Pancreas (tissue), 10 donors: ENCODE measurements around the gene PEX7. TPM values are rescaled to one million over a fixed set of nuclear protein-coding genes. Genes with fewer than 3 reads are reported as not detected.

Source experiments
- ATAC-seq, 4 donors: fragments of 200-7000 bp; cut with Tn5 transposase; one replicate each; pipeline versions ENCODE4 v1.8.0 to v1.9.1; 2020; ENCODE audit warnings: mild to moderate bottlenecking in 4 of 4, moderate library complexity in 4 of 4
- DNase-seq, 6 donors: peaks; one replicate each; pipeline ENCODE4 v3.0.0-alpha.2; 2020
- FAIRE-seq: peaks from 2 replicates; lab custom pipeline; 2012; peaks lifted over from hg19 to GRCh38; lab: Jason Lieb, UNC
- H3K27ac ChIP-seq, 4 donors: fragments of 200-600 bp; sonication (generic); 1 replicate in 3 of 4; 2 replicates in 1 of 4; pipeline versions ENCODE4 v1.5.0 to v1.8.0; 2020
- H3K27me3 ChIP-seq, 4 donors: fragments of 200-600 bp; one replicate each; pipeline ENCODE4 v1.8.0; 2021
- H3K36me3 ChIP-seq, 3 donors: fragments of 200-600 bp; sonication (generic) in 1 of 3; one replicate each; pipeline versions ENCODE4 v1.5.0 to v1.8.0; 2020 to 2021
- H3K4me1 ChIP-seq, 3 donors: fragments of 200-600 bp; one replicate each; pipeline ENCODE4 v1.8.0; 2021
- H3K4me3 ChIP-seq, 4 donors: fragments of 200-600 bp; sonication (generic) in 2 of 4; one replicate each; pipeline versions ENCODE4 v1.5.0 to v1.8.0; 2020 to 2021
- H3K9me3 ChIP-seq, 4 donors: fragments of 200-600 bp; one replicate each; pipeline ENCODE4 v1.8.0; 2021
- WGBS, 2 donors: extraction: QIAGEN DNeasy Blood & Tissue Kit; methylation state at CpG; one replicate each; pipeline ENCODE4 v1.1.7; 2013; 5-methylcytosine and 5-hydroxymethylcytosine counted together
- intact Hi-C, 3 donors: fragments of 100-400 bp; cut with DNase I; formaldehyde crosslinking; loops; one replicate each; pipeline versions ENCODE4 v1.11.1 to v1.14.2; 2022
- polyA plus RNA-seq, 2 donors: library from polyadenylated mRNA; stranded (reverse); fragments of 200-250 nt; gene quantifications; one replicate each; pipeline ENCODE4 v1.2.3, GENCODE V29; 2013
- total RNA-seq, 6 donors: library from RNA; stranded (reverse); fragmentation: NEBNext Ultra II Directional in 4 of 6; extraction: Animal tissue kit (Norgen Biotek cat#: 25700) in 4 of 6; gene quantifications; one replicate each; pipeline versions ENCODE4 v1.2.1 to v1.2.4, GENCODE V29; 2021 to 2023
- TF ChIP-seq, protein P1 (sequence below), 4 donors: fragments of 200-600 bp; sonication (generic) in 3 of 4; IDR thresholded peaks; one replicate each; pipeline versions ENCODE4 v1.5.0 to v1.8.0; 2021; ENCODE audit warnings: antibody characterized with exemption in 4 of 4
- donor health status: healthy with polysubstance abuse.
- donor health status: DM: no; HTN: no; CAD: no; lungs with moderate emphysema.
- donor health status: DM: no; HTN: no; CAD: no.
- donor health status: control.
- donor health status: control.
- donor health status: Bipolar disorder and iron deficiency.
- donor health status: DM: yes; HTN: yes; CAD: no.
- donor health status: DM: no; HTN: no; CAD: no.
- donor health status: DM: no; HTN: no; CAD: no.
- donor health status: DM: yes; HTN: yes; CAD: no.

Gene PEX7
- total and polyA plus RNA-seq, 8 donors, result 3.9 to 9.3 (median 6.8) TPM

DNA sequence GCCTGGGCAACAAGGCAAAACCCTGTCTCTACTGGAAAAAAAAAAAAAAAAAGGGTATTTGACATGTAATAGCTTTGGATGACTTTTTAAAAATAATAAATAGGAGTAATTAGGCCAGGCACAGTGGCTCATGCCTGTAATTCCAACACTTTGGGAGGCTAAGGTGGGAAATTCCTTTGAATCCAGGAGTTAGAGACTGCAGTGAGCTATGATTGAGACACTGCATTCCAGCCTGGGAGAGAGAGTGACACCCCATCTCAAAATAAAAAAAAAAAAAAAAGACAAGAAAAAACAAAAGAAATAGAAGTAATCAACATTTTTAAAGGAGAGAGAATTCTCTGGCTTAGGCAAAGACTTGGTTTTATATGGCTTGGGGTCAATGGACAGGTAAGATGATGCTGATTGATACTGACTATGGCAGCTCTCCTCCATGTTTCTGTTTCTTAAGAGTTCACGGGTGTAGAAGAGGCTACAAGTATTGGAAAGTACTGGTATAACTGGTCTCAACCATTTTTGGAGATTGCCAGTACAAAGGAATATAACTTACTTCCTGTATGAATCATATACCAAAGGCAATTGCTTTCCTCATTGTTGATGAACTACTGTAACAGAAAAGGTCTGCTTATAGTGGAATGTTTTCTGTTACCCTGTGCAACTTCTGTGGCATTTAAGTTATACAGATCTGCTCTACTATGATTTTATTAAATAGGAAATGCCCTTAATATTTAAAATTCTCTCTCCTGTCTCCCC is 40.2 kb upstream of the PEX7 start:
- no peak for FAIRE-seq
- no peaks in the 10 kb centered on the region for H3K9me3 ChIP-seq
- peaks cover 15 to 45% (median 39%) of the 10 kb centered on the region in 3 donors for H3K4me1 ChIP-seq
- TF ChIP-seq, protein P1, sequence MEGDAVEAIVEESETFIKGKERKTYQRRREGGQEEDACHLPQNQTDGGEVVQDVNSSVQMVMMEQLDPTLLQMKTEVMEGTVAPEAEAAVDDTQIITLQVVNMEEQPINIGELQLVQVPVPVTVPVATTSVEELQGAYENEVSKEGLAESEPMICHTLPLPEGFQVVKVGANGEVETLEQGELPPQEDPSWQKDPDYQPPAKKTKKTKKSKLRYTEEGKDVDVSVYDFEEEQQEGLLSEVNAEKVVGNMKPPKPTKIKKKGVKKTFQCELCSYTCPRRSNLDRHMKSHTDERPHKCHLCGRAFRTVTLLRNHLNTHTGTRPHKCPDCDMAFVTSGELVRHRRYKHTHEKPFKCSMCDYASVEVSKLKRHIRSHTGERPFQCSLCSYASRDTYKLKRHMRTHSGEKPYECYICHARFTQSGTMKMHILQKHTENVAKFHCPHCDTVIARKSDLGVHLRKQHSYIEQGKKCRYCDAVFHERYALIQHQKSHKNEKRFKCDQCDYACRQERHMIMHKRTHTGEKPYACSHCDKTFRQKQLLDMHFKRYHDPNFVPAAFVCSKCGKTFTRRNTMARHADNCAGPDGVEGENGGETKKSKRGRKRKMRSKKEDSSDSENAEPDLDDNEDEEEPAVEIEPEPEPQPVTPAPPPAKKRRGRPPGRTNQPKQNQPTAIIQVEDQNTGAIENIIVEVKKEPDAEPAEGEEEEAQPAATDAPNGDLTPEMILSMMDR (IDR thresholded peaks at IDR 0.05), result no peak
- no peaks in the 10 kb centered on the region for H3K27me3 ChIP-seq
- H3K27ac ChIP-seq, result peak overlapping the region in 1 of 4 donors; percentile 20
- peak in 3 of 4 donors; percentile 10 to 49 (median 12) for ATAC-seq
- no peaks in the 10 kb centered on the region for H3K36me3 ChIP-seq
- no peak overlapping the region for H3K4me3 ChIP-seq
- intact Hi-C loops, result no loop called here
- no peak for DNase-seq
- 69 to 96% methylated on average over 1 of the region's 1 CpG for WGBS, 2 donors

DNA sequence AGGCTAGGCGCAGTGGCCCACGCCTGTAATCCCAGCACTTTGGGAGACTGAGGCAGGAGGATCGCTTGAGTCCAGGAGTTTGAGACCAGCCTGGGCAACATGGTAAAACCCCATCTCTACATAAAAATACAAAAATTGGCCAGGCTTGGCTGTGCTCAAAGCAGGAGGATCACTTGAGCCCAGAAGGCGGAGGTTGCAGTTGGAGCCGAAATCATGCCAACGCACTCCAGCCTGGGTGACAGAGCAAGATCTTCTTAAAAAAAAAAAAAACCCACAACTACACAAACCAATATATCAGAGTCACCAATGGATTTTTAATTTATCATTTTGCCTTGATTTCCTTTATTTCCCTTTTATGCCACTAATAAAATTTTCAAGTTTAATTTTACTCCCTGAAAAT is 39.4 kb upstream of the PEX7 start:
- ATAC-seq (no peak), FAIRE-seq (no peak), DNase-seq (no peak)
- intact Hi-C loops, result no loop called here
- Histone ChIP-seq H3K27me3 (no peaks in the 10 kb centered on the region), H3K9me3 (no peaks in the 10 kb centered on the region), H3K36me3 (no peaks in the 10 kb centered on the region), H3K4me3 (no peak overlapping the region), H3K4me1 (peaks cover 18 to 51% (median 37%) of the 10 kb centered on the region in 3 donors), H3K27ac (peak overlapping the region in 1 of 4 donors; percentile 6)
- 93 to 99% methylated on average over 6 of the region's 6 CpGs for WGBS, 2 donors
- TF ChIP-seq, protein P1 (IDR thresholded peaks at IDR 0.05), result no peak

DNA sequence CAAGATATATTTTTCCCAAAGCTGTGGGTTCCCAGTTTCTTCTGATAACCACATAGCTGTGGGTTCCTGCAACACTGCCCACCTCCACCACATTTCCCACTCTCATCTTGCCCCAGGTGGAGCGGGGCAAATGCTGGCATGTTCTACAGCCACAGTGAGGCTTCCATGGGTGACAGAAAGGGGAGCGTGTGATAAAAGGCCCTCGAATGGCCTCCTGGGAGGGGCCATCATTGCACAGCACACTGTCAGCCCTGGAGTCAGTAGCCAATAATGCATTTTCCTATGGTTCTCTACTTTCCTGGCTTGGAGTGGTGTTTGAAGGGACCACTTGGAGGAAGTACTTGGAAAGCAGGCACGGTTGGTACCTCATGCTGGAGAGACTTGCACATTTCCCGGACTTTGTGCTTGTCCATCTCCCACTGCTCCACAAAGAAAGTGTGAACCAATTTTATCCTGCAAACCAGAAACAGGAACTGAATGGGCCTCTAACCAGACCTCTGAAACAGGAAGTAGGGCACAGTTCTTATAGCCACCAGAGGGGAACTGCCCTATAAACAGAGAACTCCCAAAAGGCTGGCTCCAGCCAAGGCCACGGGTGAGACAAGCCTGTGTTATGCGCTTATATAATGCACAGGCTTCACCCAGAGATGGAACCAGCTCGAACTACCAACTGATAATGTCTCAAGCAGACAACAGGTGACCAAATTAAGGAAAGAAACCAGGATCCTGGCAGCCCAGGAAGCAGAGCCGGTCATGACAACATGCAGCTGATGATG is 38.7 kb upstream of the PEX7 start:
- H3K4me3 ChIP-seq, result peak overlapping the region in 1 of 4 donors; percentile 18
- TF ChIP-seq, protein P1 (IDR thresholded peaks at IDR 0.05), result no peak
- H3K27ac ChIP-seq, result peak overlapping the region in 2 of 4 donors; percentile 22 to 41
- 57 to 71% methylated on average over 9 of the region's 9 CpGs for WGBS, 2 donors
- FAIRE-seq, result no peak
- peak in 1 of 6 donors; percentile 38 for DNase-seq
- H3K27me3 ChIP-seq, result no peaks in the 10 kb centered on the region
- no peaks in the 10 kb centered on the region for H3K36me3 ChIP-seq
- H3K9me3 ChIP-seq, result no peaks in the 10 kb centered on the region
- peaks cover 18 to 56% (median 42%) of the 10 kb centered on the region in 3 donors for H3K4me1 ChIP-seq
- peak in 3 of 4 donors; percentile 24 to 61 (median 49) for ATAC-seq
- intact Hi-C loops, result no loop called here

DNA sequence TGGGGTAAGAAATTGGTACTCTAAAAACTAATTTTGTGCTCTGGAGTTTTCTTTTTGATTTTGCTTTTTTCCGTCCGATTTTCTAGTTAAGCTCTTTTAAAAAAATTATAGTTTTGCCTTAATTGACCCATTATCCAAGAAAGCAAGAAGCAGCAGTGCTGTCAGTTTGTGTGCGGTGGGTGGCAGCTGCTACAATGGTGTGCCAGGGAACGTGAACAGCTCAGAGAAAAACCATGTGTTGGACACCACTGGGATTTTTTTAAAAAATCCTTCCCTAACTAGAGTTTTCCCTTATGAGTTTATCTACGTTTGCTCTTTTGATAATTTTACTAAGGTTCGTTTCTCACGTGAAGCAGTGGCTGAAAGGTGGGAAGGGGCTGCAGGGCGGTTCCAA is 38.1 kb upstream of the PEX7 start:
- no peaks in the 10 kb centered on the region for H3K27me3 ChIP-seq
- 38 to 51% methylated on average over 8 of the region's 8 CpGs for WGBS, 2 donors
- no peak for DNase-seq
- peak overlapping the region in 1 of 4 donors; percentile 18 for H3K4me3 ChIP-seq
- no peaks in the 10 kb centered on the region for H3K9me3 ChIP-seq
- FAIRE-seq, result no peak
- H3K4me1 ChIP-seq, result peaks cover 18 to 59% (median 42%) of the 10 kb centered on the region in 3 donors
- ATAC-seq, result peak in 1 of 4 donors; percentile 10
- TF ChIP-seq, protein P1 (IDR thresholded peaks at IDR 0.05), result no peak
- H3K36me3 ChIP-seq, result no peaks in the 10 kb centered on the region
- H3K27ac ChIP-seq, result peak overlapping the region in 2 of 4 donors; percentile 22 to 41
- intact Hi-C loops, result no loop called here
